HG02798 (cell line): Measurements from ENCODE around the gene SLC16A1.
"Not testable (repeated sequence)": the region's sequence is repeated elsewhere in the genome, so short reads cannot be mapped to it uniquely, and the experiment has no call there.

Source experiments
- ATAC-seq: cut with Tn5 transposase; IDR thresholded peaks from one replicate; pipeline ENCODE4 v1.9.1; 2021; ENCODE audit warnings: mild to moderate bottlenecking; ENCODE audit not compliant: unreplicated experiment, poor library complexity

SLC16A1 gene

DNA sequence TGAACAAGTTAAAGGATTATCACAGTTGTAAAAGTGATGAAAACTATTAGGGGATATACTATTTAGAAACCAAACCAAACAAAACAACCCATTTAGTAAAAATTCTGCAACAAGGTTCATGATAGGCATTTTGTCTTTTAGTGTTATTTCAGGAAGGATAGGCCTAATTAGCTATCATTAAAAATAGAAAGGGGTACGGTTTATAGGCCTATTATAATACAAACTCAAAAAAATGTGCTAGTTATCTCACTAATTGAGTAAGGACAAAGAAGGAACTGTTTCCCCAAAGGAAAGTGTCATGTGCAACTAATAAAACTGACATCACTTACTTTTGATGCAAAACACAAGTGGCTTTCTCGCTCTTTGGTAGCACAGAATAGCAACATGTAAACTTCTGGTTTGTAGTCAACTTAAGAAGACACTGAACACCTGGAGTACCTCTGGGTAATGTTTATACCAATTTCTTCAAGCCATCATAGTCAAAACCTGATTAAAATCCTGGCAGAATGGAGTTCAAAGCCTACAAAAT is 28.5 kb downstream of the SLC16A1 start:
- no peak for ATAC-seq

DNA sequence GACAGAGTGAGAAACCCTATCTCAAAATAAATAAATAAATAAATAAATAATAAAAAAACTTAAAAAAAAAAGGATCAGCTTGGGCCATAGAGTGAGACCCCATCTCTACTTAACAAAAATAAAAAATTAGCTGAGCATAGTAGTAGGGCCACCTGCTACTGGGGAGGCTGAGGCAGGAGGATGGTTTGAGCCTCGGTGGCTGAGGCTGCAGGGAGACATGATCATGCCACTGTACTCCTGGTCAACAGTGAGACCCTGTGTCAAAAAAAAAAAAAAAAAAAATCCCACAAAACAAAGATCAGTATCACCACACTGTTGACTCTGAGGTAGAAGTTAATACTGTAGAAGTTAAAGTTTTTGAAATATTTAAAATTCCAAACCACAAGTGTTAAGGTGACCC is 29.1 kb downstream of the SLC16A1 start:
- ATAC-seq, result no peak

DNA sequence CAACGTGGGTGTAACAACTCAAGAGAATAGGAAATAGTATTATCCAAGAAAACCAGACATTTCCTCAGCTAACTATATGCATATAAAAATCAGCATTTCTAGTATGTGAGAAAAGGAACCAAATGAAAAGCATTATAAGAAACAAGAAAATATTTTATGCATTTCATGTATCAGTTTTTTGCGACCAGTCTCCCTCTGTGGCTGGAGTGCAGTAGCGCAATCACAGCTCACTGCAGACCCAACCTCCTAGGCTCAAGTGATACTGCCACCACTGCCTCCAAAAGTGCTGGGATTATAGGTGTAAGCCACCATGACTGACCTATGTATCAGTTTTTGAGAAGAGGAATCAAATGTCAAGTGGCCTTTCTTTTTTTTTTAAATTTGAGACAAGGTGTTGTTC is 31.0 kb downstream of the SLC16A1 start:
- ATAC-seq, result no peak

DNA sequence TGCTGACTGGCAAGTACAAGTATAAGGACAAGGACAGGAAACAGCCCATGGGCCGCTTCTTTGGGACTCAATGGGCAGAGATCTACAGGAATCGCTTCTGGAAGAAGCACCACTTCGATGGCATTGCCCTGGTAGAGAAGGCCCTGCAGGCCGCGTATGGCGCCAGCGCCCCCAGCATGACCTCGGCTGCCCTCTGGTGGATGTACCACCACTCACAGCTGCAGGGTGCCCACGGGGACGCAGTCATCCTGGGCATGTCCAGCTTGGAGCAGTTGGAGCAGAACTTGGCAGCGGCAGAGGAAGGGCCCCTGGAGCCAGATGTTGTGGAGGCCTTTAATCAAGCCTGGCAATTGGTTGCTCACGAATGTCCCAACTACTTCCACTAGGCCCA is 32.0 kb downstream of the SLC16A1 start:
- no peak for ATAC-seq

DNA sequence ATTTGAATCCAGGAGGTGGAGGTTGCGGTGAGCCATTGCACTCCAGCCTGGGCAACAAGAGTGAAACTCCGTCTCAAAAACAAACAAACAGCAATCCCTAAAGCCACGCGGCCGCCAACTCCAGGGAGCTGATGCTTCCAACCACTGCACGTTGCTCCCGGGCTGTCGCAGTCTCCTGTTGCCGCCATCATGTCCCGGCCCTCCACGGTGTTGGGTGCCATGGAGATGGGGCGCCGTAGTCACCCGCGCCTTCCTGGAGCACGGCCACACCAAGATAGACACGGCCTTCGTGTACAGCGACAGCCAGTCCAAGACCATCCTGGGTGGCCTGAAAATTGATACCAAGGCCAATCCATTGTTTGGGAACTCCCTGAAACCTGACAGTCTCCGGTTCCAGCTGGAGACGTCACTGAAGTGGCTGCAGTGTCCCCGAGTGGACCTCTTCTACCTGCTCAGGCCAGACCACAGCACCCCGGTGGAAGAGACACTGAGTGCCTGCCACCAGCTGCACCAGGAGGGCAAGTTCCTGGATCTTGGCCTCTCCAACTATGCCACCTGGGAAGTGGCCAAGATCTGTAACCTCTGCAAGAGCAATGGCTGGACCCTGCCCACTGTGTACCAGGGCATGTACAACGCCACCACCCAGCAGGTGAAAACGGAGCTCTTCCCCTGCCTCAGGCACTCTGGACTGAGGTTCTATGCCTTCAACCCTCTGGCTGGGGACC is 32.6 kb downstream of the SLC16A1 start:
- no peak for ATAC-seq

DNA sequence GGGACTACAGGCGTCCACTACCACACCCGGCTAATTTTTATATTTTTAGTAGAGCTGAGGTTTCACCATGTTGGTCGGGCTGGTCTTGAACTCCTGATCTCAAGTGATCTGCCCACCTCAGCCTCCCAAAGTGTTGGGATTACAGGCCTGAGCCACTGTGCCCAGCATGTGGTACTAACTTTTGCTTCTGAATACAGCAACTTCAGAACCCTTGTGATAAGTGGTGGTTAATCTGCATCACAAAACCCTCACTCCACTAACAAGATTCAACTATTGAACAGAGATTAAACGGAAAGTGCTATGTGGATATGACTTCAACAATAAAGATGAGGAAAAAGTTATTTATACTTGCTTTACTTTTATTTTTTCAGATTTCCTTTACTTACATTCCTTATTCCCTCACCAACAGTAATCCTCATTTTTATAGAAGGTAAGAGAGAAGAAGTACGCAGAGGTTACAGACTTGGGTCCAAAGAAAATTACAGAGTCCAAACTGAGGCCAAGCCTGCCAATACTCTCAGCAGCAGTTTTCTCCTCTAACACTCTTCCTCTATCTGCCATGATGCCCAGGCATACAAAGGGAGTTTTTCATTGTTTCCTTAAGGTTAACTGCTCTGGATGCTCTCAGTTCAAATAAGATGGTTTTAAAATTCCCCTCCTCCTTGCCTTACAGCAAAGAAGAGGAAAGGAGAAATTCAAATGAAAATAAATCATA is 44.3 kb downstream of the SLC16A1 start:
- ATAC-seq, result no peak

DNA sequence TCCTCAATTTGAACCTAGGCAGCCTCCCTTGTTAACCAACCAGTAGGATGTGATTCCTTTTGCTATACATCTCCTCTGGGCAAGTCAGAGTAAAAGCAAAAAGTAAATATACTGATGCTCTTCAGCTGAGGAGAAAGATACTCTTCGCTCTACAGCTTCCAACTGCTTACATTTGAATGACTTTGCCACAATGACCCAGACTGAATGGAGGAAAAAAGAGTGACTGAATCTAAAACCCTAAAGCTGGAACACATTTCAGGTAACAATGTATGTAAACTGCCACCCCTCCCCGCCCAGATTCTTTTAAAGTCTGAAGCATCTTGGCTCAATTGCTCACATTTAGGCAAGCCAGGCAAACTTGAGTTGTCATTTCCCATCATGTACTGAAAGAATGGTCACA is 46.1 kb downstream of the SLC16A1 start:
- ATAC-seq, result no peak

DNA sequence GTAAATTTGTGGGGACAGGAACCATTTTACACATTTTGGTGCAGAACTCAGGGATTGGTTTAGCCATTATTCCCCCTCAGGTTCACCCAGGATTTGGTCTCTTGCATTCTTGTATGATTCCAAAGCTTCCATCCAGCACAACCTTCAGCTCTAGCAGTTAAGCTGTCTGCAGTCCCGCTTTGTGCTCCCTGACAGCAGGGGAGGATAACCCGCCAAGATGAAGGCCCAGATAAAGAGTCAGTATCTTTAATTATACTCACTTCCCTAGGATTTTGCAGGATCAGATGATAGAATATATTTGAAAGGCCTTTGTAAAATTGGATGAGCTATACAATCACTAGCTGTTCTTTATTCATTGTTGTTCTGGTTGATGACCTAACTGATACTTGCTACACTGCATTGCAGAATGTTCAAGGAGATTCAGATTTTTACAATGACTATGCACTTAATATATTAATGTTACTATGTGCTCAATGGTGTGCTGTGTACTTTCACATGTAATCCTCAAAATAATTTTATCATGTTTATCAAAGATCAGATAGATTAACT is 49.8 kb downstream of the SLC16A1 start:
- no peak for ATAC-seq

DNA sequence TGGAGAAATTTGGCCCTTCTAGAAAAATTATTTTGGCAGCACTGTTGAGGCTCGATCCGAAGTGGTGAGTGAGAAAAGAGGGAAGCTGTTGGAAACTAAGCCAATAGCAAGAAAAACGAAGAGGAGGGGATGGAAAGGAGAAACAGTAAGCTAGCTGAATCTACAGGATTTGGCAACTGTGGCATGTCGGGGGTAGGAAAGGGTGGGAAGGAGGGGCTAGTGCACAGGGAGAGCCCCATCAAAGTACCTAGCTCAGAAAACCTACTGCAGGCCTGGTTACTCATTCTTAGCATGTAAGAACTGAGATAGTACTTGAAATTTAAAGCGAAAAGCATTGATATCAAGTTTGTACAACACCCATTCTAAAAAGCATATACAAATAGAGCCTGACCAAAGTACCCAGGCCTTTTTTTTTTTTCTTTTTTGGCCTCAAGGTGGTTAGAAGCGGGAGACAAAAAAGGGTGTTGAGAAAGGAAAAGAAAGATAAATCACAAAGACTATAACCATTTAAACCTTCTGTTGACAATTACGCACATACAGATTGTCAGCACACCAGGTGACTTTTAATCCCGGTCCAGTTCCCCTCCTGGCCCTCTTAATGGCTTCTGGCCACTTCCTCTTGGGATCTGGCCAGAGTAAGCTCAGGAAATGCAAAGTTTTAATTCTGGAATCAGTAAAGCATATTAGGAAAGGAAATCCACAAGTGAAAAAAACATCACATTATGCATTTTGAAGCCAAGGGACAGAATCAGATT is 50.4 kb downstream of the SLC16A1 start:
- no peak for ATAC-seq

DNA sequence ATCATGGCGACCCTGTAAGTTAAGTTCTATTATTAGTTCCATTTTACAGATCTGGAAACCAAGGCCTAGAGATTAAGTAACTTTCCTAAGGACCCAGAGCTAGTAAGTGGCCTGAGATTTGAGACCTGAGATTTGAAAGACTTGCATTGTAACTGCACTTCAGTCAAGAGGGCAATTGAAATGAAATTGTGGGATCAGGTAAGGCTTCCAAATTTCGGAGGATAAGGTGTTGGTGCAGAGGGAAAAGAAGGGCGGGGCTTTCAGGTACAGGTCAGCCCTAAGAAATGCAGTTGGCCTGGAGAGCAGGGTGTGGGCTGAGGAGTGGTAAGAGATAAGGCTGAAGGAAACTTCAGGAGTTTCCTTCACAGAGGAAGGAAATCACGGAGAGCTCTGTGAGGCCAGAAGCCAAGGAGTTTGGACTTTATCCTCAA is 51.1 kb downstream of the SLC16A1 start:
- no peak for ATAC-seq

DNA sequence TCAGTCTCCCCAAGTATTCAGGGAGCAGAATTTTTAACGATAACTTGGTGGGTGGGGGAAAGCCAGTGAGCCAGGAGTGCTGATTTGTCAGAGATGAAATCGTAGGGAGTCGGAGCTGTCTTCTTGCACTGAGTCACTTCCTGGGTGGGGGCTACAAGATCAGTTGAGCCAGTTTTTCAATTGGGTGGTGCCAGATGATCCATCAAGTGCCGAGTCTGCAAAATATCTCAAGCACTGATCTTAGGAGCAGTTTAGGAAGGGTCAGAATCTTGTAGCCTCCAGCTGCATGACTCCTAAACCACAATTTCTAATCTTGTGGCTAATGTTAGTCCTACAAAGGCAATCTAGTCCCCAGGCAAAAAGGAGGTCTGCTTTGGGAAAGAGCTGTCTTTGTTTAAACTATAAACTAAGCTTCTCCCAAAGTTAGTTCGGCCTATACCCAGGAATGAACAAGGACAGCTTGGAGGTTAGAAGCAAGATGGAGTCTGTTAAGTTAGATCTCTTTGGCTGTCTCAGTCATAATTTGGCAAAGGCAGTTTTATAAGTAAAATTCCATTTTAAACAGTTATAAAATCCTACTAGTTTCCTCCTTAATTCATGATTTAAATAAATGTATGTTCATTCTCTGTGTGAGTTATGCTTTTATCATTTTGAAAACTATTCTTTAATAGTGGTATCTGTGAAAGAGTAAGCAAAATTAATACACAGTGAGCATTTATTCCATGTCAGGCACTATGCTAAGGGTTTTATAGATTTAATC is 51.7 kb downstream of the SLC16A1 start:
- ATAC-seq, result no peak

DNA sequence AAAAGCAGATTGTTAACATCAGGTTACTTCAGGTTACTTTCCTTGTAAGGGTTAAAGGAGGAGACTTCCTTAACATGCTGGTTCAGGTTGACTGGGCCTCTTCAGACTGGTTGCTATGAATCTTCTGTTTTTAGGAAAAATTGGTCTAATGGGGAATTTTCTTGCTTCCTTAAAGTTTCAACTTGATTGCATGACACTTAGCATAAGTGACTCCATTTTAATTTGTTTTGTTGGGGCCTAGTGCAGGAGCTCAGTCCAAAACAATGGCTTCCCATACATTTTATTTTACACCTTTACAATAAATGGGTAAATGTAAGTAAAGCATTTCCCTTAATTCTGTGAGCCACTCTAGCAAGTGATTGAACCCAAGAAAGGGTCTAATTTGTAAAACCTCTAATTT is 53.8 kb downstream of the SLC16A1 start:
- ATAC-seq, result no peak

DNA sequence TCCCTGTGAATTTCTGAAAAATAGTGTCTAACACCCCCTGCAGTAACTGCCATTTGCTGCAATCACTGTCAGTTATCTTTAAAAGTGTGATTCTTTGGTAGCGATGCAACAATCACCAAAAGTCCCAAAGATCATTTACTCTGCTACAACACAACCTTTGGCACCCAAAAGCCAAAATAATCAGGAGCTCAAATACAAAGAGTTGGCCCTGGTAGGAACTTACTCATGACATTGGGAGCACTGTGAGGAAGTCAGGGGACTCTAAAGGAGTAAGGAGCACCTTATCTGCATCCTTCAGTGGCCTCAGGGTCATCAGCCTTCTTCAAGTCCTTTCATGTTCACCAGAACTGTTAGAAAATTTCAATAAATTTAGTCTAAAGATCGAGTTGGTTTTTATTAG is 54.6 kb downstream of the SLC16A1 start:
- ATAC-seq, result no peak

DNA sequence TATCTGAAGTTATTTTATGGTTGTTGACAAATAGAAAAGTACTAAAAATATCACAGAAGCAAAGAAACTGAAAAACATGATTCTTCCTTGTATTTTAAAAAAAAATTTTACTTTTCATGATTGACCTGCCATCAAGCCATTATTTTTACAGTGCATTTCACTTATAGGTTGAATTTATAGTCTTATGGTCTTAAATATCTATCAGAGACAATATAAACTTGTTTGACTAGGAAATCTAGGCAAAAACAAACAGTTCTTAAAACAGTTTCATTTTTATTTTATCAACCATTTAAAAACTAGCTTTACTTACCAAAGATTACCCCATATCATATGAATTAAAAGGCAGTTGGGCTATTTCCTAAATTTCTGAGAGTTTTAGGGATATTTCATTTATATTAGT is 59.2 kb downstream of the SLC16A1 start:
- no peak for ATAC-seq

DNA sequence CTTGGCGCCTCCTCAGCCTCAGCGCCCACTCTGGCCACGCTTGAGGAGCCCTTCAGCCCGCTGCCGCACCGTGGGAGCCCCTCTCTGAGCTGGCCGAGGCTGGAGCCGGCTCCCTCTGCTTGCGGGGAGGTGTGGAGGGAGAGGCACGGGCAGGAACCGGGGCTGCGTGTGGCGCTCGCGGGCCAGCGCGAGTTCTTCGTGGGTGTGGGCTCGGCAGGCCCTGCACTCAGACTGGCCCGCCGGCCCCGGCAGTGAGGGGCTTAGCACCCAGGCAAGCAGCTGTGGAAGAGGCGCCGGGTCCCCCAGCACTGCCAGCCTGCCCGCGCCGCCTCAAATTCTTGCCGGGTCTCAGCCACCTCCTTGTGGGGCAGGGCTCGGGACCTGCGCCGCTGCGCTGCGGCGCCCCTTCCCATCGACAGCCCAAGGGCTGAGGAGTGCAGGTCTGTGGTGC is 61.4 kb downstream of the SLC16A1 start:
- no peak for ATAC-seq

DNA sequence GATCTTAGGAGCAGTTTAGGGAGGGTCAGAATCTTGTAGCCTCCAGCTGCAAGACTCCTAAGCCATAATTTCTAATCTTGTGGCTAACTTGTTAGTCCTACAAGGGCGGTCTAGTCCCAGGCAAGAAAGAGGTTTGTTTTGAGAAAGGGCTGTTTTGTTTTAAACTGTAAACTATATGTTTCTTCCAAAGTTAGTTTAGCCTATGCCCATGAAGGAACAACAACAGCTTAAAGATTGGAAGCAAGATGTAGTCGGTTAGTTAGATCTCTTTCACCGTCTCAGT is 62.0 kb downstream of the SLC16A1 start:
- no peak for ATAC-seq

DNA sequence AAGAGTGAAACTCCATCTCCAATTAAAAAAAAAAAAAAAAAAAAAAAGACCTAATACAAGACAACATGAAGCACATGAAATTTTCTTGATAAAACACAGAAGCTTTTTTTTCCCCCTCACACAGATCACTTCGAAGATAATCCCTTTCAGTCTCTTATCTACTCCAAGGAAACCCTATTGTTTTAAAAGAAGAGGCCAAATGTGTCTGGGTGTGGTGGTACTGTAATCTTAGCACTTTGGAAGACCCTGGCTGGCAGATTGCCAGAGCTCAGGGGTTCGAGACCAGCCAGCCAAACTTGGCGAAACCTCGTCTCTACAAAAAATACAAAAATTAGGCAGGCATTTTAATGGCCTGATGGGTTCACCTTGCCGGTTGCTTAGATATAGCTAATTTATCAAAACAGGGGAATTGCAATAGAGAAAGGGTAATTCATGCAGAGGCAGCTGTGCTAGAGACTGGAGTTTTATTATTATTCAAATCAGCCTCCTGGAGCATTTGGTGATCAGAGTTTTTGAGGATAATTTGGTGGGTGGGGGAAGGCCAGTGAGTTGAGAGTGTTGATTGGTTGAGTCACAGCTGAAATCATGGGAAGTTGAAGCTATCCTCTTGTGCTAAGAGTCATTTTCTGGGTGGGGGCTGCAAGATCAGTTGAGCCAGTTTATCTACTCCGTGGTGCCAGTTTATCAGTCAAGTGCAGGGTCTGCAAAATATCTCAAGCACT is 62.5 kb downstream of the SLC16A1 start:
- ATAC-seq, result no peak

DNA sequence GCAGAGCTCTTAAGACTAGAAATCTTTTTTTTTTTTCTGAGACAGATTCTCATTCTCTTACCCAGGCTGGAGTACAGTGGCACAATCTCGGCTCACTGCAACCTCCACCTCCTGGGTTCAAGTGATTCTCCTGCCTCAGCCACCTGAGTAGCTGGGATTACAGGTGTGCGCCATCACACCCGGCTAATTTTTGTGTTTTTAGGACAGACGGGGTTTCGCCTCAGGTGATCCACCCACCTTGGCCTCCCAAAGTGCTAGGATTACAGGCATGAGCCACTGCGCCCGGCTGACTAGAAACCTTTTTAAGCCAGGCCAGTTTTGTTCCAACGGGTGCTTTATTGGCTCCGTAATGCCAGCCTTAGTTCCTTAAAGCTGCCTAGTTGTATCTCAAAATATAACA is 66.1 kb downstream of the SLC16A1 start:
- ATAC-seq, result not testable (repeated sequence)

DNA sequence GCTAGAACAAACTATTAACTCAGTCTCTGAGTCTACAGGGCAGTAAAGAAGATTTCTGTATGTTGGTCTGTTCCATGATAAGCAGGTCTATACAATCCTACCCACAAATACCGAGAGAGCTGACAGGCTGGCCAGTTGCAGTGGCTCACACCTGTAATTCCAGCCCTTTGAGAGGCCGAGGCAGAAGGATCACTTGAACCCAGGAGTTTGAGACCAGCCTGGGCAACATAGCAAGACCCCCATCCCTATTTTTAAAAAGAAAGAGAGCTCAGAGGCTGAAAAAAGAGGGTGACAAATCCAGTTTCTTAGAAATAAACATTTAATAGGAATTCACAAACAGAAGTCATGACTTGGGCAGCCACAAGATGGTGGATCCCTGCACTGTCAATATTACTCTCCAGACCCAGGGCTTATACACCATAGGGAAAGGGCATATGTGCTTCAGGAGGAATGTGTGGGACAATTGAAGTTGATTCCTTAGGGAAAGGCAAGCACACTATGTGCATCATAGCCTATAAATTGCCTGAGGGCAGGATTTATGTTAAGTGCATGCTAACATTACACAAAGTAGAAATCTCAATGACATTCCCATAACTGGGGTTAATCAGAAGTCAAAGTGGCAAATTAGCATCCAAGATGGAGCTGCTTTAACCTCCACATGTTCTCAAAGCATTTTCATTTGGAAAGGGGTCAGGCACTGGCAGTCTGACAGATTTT is 66.8 kb downstream of the SLC16A1 start:
- no peak for ATAC-seq
